Omental fat pad (tissue), 4 donors: Measurements from ENCODE around the gene SH3D19. TPM values are rescaled to one million over a fixed set of nuclear protein-coding genes. Genes with fewer than 3 reads are reported as not detected.

Source experiments
- ATAC-seq: fragments of 150-250 bp; one replicate; pipeline ENCODE4 v1.9.1; 2016; ENCODE audit warnings: mild to moderate bottlenecking, moderate library complexity; ENCODE audit not compliant: low FRiP score
- DNase-seq: peaks from one replicate; pipeline ENCODE4 v3.0.0-alpha.2; 2019; ENCODE audit warnings: low spot score
- CTCF ChIP-seq, 3 donors: fragments of 450-650 bp; IDR thresholded peaks; one replicate each; pipeline ENCODE4 v1.5.1; 2016 to 2017; ENCODE audit warnings: antibody characterized with exemption in 3 of 3, mild to moderate bottlenecking in 3 of 3, moderate library complexity in 2 of 3
- total RNA-seq, 4 donors: library from RNA; depleted of rRNA; stranded (reverse); fragments of >200 nt; gene quantifications; one replicate each; pipeline ENCODE4 v1.1.0, GENCODE V29; 2016

Gene SH3D19
- total RNA-seq, 4 donors from 2014 or later = 161 to 226 (median 191) TPM

- ATAC-seq = no peak
Observed at GRCh38 chr4:151231915-151232595, 93.3 kb downstream of the SH3D19 start.

GRCh38 chr4:151228189-151229119 is 97.0 kb downstream of the SH3D19 start:
- no peak for TF ChIP-seq CTCF (IDR thresholded peaks at IDR 0.05)

More at GRCh38 chr4:151231915-151232595, 93.3 kb downstream of the SH3D19 start:
- no peak for TF ChIP-seq CTCF (IDR thresholded peaks at IDR 0.05)
- no peak for DNase-seq

GRCh38 chr4:151227731-151228130 is 97.7 kb downstream of the SH3D19 start:
- no peak for DNase-seq
- ATAC-seq = peak; percentile 86
- TF ChIP-seq CTCF (IDR thresholded peaks at IDR 0.05) = no peak

More at GRCh38 chr4:151228189-151229119, 97.0 kb downstream of the SH3D19 start:
- ATAC-seq (no peak), DNase-seq (no peak)

- DNase-seq = no peak
- ATAC-seq = no peak
- TF ChIP-seq CTCF (IDR thresholded peaks at IDR 0.05) = no peak
Observed at GRCh38 chr4:151227172-151227571, 98.2 kb downstream of the SH3D19 start.

GRCh38 chr4:151226004-151226932 is 99.1 kb downstream of the SH3D19 start:
- TF ChIP-seq CTCF (IDR thresholded peaks at IDR 0.05) = no peak
- DNase-seq (no peak), ATAC-seq (peak; percentile 84)

GRCh38 chr4:151223465-151223864 is 101.9 kb downstream of the SH3D19 start:
- ATAC-seq = no peak
- DNase-seq = no peak
- no peak for TF ChIP-seq CTCF (IDR thresholded peaks at IDR 0.05)
